Measurements from ENCODE around the gene COL4A5.

The COL4A5 gene

GRCh38 chrX:108484251-108484650 lies 44.6 kb downstream of the COL4A5 start:
- Histone ChIP-seq H3K27me3 (ENCODE audit: insufficient read depth, poor library complexity, severe bottlenecking) (no peaks in the 10 kb centered on the region), H3K4me3 (replicated peaks; ENCODE audit: insufficient read depth, low read length) (no peak overlapping the region), H3K27ac (replicated peaks) (no peak overlapping the region)
- no peak for DNase-seq (ENCODE audit: low read depth in 1 of 2, low spot score in 1 of 2)
- TF ChIP-seq POLR2AphosphoS5 (IDR thresholded peaks at IDR 0.05; ENCODE audit: low read depth) (no peak), REST (IDR thresholded peaks at IDR 0.05; ENCODE audit: insufficient replicate concordance, low read depth) (no peak), GABPA (IDR thresholded peaks at IDR 0.05; ENCODE audit: low read depth) (no peak), SPI1 (IDR thresholded peaks at IDR 0.05; ENCODE audit: borderline replicate concordance, low read depth) (no peak), CTCF (IDR thresholded peaks at IDR 0.05; ENCODE audit: insufficient read depth, low read length) (no peak)

- no peaks in the 10 kb centered on the region for H3K27me3 ChIP-seq (ENCODE audit: insufficient read depth, poor library complexity, severe bottlenecking)
- TF ChIP-seq REST (IDR thresholded peaks at IDR 0.05; ENCODE audit: insufficient replicate concordance, low read depth) (no peak), POLR2AphosphoS5 (IDR thresholded peaks at IDR 0.05; ENCODE audit: low read depth) (no peak), SPI1 (IDR thresholded peaks at IDR 0.05; ENCODE audit: borderline replicate concordance, low read depth) (no peak), GABPA (IDR thresholded peaks at IDR 0.05; ENCODE audit: low read depth) (no peak), CTCF (IDR thresholded peaks at IDR 0.05; ENCODE audit: insufficient read depth, low read length) (no peak)
- DNase-seq (ENCODE audit: low read depth in 1 of 2, low spot score in 1 of 2): no peak
- no peak overlapping the region for H3K27ac ChIP-seq (replicated peaks)
- H3K4me3 ChIP-seq (replicated peaks; ENCODE audit: insufficient read depth, low read length): no peak overlapping the region
These were observed 46.3 kb downstream of the COL4A5 start for GRCh38 chrX:108485960-108486359.

GRCh38 chrX:108494406-108495090 lies 54.9 kb downstream of the COL4A5 start:
- TF ChIP-seq SPI1 (IDR thresholded peaks at IDR 0.05; ENCODE audit: borderline replicate concordance, low read depth): no peak
- TF ChIP-seq POLR2AphosphoS5 (IDR thresholded peaks at IDR 0.05; ENCODE audit: low read depth): no peak
- no peak for TF ChIP-seq GABPA (IDR thresholded peaks at IDR 0.05; ENCODE audit: low read depth)
- no peak for TF ChIP-seq CTCF (IDR thresholded peaks at IDR 0.05; ENCODE audit: insufficient read depth, low read length)
- TF ChIP-seq REST (IDR thresholded peaks at IDR 0.05; ENCODE audit: insufficient replicate concordance, low read depth): no peak
- no peaks in the 10 kb centered on the region for H3K27me3 ChIP-seq (ENCODE audit: insufficient read depth, poor library complexity, severe bottlenecking)
- H3K27ac ChIP-seq (replicated peaks): no peak overlapping the region
- H3K4me3 ChIP-seq (replicated peaks; ENCODE audit: insufficient read depth, low read length): no peak overlapping the region
- DNase-seq (ENCODE audit: low read depth in 1 of 2, low spot score in 1 of 2): no peak
